Measurements from ENCODE around the gene ODAD3. TPM values are rescaled to one million over a fixed set of nuclear protein-coding genes. Genes with fewer than 3 reads are reported as not detected.

The ODAD3 gene
- total RNA-seq, 1 experiment from 2014 or later: 0.52 TPM

- Histone ChIP-seq H3K9me3 (ENCODE audit: control insufficient read depth in 1 of 2, insufficient read depth in 1 of 2, low read depth in 1 of 2, low read length in 2 of 2) (no peaks in the 10 kb centered on the region), H3K4me1 (ENCODE audit: control insufficient read depth in 1 of 2, insufficient read depth in 2 of 2, low read length in 2 of 2) (peaks cover 17 to 49% of the 10 kb centered on the region in 2 experiments), H2AFZ (ENCODE audit: low read depth, low read length, poor library complexity, severe bottlenecking) (peak overlapping the region; percentile 56), H3K27me3 (ENCODE audit: insufficient read depth, low read length) (no peaks in the 10 kb centered on the region), H3K79me2 (ENCODE audit: insufficient read depth, low read length) (0 out of 2 replicates have a peak, but pooled peaks cover 3% of the 10 kb centered on the region), H3K4me2 (ENCODE audit: low read length) (peak overlapping the region; percentile 97), H3K9ac (ENCODE audit: low read length) (peak overlapping the region; percentile 79; the same call in 1 of the 2 replicates), H3K36me3 (ENCODE audit: control insufficient read depth in 1 of 2, insufficient read depth in 2 of 2, low read length in 2 of 2) (no peaks in the 10 kb centered on the region), H4K20me1 (ENCODE audit: insufficient read depth) (no peaks in the 10 kb centered on the region), H3K9me2 (ENCODE audit: insufficient read depth) (no peaks in the 10 kb centered on the region), H3K4me3 (replicated peaks in 1 of 2; ENCODE audit: low read depth in 1 of 2, low read length in 2 of 2) (no peak overlapping the region), H3K27ac (ENCODE audit: low read depth, low read length) (peak overlapping the region; percentile 40)
- DNase-seq (ENCODE audit: low read depth, low spot score): no peak
- CTCF ChIA-PET: interaction anchor here (1.1 to 4.4 kb wide), 4 partner anchors 9 to 98 kb away, joined by 3 to 48 read pairs (median 23); partner anchors contain the start of genes ODAD3, PRKCSH and RGL3
- ATAC-seq: no peak
- no peak for TF ChIP-seq CBX3 (IDR thresholded peaks at IDR 0.05; ENCODE audit: low read depth)
- no peak for TF ChIP-seq ELF1 (IDR thresholded peaks at IDR 0.05; ENCODE audit: borderline replicate concordance, low read depth)
- no peak for TF ChIP-seq EZH2 (IDR thresholded peaks at IDR 0.05)
- TF ChIP-seq, protein P1, sequence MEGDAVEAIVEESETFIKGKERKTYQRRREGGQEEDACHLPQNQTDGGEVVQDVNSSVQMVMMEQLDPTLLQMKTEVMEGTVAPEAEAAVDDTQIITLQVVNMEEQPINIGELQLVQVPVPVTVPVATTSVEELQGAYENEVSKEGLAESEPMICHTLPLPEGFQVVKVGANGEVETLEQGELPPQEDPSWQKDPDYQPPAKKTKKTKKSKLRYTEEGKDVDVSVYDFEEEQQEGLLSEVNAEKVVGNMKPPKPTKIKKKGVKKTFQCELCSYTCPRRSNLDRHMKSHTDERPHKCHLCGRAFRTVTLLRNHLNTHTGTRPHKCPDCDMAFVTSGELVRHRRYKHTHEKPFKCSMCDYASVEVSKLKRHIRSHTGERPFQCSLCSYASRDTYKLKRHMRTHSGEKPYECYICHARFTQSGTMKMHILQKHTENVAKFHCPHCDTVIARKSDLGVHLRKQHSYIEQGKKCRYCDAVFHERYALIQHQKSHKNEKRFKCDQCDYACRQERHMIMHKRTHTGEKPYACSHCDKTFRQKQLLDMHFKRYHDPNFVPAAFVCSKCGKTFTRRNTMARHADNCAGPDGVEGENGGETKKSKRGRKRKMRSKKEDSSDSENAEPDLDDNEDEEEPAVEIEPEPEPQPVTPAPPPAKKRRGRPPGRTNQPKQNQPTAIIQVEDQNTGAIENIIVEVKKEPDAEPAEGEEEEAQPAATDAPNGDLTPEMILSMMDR (IDR thresholded peaks at IDR 0.05 in 2 of 3, conservative IDR thresholded peaks at IDR 0.05 in 1 of 3; ENCODE audit: borderline replicate concordance in 1 of 3, insufficient read depth in 1 of 3, low read depth in 2 of 3, low read length in 2 of 3): no peak
- TF ChIP-seq TCF7L2 (IDR thresholded peaks at IDR 0.05; ENCODE audit: borderline replicate concordance, extremely low read depth, insufficient read depth, insufficient read length): no peak
- TF ChIP-seq YY1 (IDR thresholded peaks at IDR 0.05; ENCODE audit: extremely low read depth, insufficient replicate concordance, low read depth, low read length): no peak
- no peak for TF ChIP-seq CEBPB (IDR thresholded peaks at IDR 0.05; ENCODE audit: low read depth)
- no peak for TF ChIP-seq ZNF274 (IDR thresholded peaks at IDR 0.05; ENCODE audit: low read depth, low read length)
- TF ChIP-seq SIN3A (IDR thresholded peaks at IDR 0.05; ENCODE audit: low read depth): no peak
- TF ChIP-seq, protein P2, sequence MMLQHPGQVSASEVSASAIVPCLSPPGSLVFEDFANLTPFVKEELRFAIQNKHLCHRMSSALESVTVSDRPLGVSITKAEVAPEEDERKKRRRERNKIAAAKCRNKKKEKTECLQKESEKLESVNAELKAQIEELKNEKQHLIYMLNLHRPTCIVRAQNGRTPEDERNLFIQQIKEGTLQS (IDR thresholded peaks at IDR 0.05): no peak
- TF ChIP-seq SRF (IDR thresholded peaks at IDR 0.05; ENCODE audit: low read depth): no peak
- POLR2A ChIA-PET: interaction anchor here (2.3 to 2.8 kb wide), 2 partner anchors 10 to 50 kb away, joined by 6 to 11 read pairs; partner anchors contain the start of genes ODAD3, PRKCSH and SWSAP1
- intact Hi-C loops (cut with micrococcal nuclease): loop anchor here (5.0 kb wide), 1 partner anchor 92 kb away; no protein-coding TSS in a partner anchor
- RAD21 ChIA-PET (ENCODE audit: low non-redundant PET in 1 of 2, low total read pairs in 2 of 2, uncharacterized antibody in 2 of 2, unreplicated experiment in 2 of 2): interaction anchor here in 1 of 2 experiments (1.5 kb wide), 1 partner anchor 61 kb away, joined by 3 read pairs; no protein-coding TSS in a partner anchor
- no TSS peak for BruUV-seq (replicated peaks)
Observed at GRCh38 chr19:11384778-11385129, 50.2 kb downstream of the ODAD3 start.
